Upper lobe of left lung (tissue), 4 donors: ENCODE measurements around the gene IDUA.

Source experiments
- CTCF ChIP-seq, 6 experiments: fragments of 450-650 bp in 4 of 6; fragments of 200-600 bp in 2 of 6; sonication (generic) in 2 of 6; IDR thresholded peaks; one replicate each; pipeline ENCODE4 v1.5.1; 2016 to 2019; ENCODE audit warnings: antibody characterized with exemption in 6 of 6
- POLR2A ChIP-seq, 4 donors: fragments of 450-650 bp; IDR thresholded peaks; one replicate each; pipeline ENCODE4 v1.5.1; 2016 to 2017; ENCODE audit warnings: antibody characterized with exemption in 4 of 4, mild to moderate bottlenecking in 2 of 4
- POLR2AphosphoS5 ChIP-seq, 2 donors: sonication (generic); formaldehyde crosslinking; IDR thresholded peaks; one replicate each; pipeline ENCODE4 v1.5.1; 2017; ENCODE audit warnings: antibody characterized with exemption in 2 of 2

GRCh38 chr4:958314-958665 lies 28.6 kb upstream of the IDUA start:
- no peak for TF ChIP-seq POLR2AphosphoS5 (IDR thresholded peaks at IDR 0.05)
- no peak for TF ChIP-seq CTCF (IDR thresholded peaks at IDR 0.05)
- TF ChIP-seq POLR2A (IDR thresholded peaks at IDR 0.05): no peak
